NCI-H510A treated with DMSO at 0.1 percent for 48 hours (cell line): ENCODE data around the gene KCNQ1OT1.
"Not testable (repeated sequence)": the region's sequence is repeated elsewhere in the genome, so short reads cannot be mapped to it uniquely, and the experiment has no call there.

Experiments used
- DNase-seq: peaks from one replicate; lab custom pipeline; 2025; lab: John Stamatoyannopoulos, UW

KCNQ1OT1 gene

DNA sequence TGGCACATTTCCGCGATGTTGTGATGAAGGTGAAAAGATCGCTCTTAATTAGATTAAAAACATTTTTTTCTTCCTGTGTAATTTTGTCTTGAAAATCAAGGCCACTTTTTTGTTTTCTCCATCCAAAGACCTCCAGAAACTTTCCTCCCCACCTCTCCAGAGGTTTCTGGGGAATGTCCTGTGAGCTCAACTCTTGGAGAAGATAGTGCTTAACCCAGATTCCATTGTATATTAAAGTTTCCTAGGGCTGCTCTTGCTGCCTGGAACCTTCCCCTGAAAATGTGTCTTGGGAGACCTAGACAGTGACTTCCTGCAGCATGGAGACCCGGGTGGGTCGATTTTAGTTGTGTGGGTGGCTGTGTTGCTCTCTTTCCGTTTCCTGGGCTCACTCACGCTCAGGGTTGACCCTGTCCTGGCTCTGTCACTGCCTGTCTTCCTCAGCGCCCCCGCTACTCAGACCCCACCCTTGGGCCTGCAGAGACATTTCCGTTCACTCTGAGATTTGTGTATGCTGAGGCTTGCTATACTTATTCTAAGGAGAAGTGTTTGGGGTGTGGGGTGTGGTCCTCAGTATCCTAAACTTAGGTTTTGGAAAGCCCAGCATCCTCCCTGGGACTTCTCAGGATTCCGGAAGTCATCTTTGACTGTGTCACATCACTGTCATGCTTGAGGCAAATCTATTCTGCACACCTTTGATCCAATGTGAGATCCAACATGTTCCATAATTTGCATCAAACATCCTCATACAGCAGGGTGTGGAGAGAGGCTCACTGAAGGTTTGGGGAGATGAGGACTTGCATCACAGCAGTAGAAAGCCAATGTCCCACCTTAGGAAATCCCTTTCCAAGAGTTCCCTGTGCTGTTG is 47.2 kb downstream of the KCNQ1OT1 start:
- no peak for DNase-seq

DNA sequence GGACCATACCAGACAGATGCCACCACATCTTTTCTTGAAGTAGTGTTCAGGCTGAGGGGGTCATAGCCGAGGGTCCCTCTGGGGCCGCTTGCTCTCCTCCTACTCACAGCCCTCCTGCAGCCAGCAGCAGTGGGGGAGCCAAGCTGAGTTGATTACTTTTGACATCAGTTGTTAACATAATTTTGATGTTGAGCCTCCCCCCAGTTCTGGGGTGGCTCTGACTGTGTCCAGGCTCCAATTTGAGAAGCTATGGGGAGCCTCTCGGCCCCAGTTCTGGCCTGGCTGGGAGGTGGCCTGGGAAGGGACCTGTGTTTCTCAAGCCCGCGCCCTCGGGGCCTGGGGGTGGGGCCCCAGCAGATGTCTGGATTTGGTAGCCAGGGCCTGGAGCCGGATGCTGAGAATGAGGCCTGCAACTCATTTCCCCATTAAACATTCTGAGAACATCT is 47.9 kb downstream of the KCNQ1OT1 start:
- DNase-seq: no peak

DNA sequence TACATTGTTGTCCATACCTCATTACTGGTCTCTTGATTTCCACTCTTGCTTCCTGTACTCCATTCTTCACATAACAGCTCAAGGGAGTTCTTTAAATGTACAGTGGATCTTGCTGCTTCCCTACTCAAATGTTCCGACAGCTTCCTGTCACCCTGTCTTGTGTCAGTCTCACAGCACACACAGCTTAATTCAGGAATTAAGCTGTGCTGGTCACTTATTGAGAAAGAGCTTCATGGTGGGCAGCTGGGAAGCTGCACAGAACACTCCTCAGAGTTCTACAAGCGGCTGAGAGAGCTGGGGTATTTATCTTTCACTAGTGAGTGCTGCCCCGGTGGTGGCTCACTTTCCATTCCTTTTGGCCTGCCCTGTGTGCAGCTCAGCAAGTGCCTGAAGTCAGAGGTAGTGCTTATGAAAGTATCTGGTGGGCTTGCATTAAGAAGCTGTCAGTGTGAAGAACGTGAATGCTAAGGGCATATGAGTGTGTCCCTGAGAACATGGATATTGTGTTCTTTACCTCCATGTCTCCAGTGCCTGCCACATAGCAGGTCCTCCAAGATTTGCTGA is 48.7 kb downstream of the KCNQ1OT1 start:
- no peak for DNase-seq

DNA sequence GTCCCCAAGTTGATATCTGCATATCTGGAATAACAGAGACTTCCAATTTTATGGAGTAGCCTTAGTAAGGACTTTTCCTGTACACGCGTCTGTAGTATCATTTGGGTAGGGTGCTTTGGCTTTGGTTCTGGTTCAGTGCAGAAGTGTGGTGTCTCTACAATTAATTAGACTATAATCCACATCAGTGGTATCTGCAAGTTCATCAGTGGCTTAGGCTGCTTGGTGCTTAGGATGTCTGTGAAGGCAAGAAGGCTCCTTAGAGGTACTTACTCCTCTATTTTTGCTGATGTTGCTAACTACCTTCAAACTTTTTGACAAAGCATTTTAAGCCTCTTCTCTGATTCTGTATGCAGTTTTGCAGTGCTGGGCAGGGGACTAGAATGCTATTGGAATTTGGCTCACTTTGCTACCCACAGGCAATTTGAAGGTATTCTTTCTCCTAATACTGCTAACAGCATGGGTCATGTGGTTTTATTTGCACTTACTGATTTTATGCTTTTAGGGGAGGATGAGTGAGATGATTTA is 49.4 kb downstream of the KCNQ1OT1 start:
- DNase-seq: no peak

DNA sequence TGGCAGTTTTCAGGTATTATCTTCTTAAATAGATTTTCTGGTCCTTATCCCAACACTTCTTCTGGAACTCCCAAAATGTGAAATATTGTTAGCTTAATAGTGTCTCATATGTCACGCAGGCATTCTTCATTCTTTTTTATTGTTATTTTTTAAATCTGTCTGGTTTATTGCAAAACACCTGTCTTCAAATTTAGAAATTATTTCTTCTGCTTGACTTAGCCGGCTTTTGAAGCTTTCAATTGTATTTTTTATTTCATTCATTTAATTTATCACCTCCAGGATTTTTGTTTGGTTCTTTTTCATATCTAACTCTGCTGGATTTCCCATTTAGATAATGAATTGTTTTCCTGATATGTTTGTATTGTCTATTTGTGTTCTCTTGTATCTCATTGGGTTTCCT is 49.9 kb downstream of the KCNQ1OT1 start:
- DNase-seq: no peak

DNA sequence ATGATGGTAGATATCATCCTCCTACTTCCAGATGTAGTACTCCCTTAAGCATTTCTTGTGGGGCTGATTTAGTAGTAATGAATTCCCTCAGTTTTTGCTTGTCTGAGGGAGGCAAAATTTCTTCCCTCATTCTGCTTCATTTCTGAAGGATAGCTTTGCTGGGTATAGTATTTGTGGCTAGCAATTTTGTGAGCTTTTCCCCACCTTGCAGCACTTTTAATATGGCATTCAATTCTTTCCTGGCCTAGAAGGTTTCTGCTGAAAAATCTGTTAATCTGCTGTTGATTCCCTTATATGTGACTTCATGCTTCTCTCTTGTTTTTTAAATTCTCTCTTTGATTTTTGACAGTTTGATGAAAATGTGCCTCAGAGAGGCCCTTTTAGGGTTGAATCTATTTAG is 50.4 kb downstream of the KCNQ1OT1 start:
- DNase-seq: no peak

DNA sequence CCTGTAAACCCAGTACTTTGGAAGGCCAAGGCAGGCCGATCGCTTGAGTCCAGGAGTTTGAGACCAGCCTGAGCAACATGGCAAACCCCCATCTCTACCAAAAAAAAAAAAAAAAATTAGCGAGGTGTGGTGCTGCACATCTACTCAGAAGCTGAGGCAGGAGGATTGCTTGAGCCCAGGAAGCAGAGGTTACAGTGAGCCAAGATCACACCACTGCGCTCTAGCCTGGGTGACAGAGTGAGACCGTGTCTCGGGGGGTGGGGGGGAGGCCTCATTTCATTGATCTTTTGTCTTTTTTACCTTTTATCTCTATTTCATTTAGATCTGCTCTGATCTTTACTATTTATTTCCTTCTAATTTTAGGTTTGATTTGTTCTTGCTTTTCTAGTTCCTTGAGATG is 51.8 kb downstream of the KCNQ1OT1 start:
- no peak for DNase-seq

DNA sequence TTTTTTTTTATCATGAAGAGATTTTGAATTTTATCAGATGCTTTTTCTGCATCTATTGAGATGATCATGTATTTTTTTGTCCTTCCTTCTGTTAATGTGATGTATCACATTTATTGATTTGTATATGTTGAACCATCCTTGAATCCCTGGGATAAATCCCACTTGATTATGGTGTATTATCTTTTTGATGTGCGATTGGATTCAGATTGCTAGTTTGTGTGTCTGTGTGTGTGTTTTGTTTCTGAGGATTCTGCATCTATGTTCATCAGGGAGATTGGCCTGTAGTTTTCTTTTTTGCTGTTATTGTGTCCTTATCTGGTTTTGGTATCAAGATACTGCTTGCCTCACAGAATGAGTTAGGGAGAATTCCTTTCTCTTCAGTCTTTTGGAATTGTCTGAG is 52.6 kb downstream of the KCNQ1OT1 start:
- DNase-seq: no peak

DNA sequence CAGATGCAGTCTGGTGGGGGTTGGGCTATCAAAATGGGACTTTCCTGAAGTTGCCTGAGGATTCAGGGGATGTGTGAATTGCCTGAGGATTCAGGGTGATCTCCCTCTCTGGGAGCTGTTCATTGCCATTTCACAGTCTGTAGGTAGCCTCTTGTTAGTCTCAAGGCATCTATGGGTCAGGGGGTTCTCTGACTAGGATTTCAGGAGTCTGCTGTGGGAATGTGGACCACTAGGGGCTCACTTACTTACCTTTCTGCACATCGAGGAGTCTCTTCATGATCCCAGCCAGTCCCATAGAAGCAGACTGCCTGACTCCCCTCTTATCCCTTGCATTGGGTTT is 54.0 kb downstream of the KCNQ1OT1 start:
- no peak for DNase-seq

DNA sequence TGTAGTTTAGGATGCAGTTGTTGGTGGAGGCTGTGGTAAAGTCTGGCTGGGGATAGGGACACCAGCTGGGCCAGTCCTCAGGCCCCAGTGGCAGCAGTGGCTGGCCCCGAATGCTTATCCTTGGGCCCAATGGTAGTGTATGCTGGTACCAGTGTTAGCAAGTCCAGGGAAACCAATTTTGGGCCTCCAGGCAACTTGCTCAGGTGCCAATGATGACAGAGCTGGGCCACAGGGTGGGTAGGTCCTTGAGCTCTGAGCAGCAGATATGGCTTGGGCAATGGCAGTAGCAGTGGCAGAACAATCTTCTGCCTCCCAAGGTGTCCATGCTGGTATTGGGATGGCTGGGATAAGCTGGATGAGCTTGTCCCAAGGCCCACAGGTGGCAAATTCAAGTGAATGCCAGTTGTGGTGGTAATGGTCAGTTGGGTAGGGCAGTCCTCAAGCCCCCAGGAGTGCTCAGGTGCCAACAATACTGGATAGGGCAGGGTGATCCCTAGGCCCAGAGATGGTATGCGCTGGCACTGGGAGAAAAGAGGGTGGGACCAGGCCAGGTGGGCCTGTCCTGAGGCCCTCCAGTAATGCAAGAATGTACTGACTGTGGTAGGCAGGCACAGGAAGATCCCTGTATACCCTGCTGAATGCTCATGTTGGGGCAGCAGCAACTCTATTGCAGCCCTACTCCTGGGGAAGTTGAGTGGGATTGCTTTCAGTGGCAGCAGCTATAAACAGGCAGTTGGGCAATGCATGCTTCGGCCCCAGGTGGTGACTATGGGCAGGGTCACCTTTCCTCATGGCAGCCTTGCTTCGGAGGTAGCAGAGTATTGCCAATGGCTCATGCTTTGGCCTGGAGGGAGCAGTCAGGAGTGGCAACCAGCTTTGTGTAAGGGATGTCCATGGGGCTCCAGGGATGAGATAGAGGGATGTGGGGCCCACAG is 54.7 kb downstream of the KCNQ1OT1 start:
- DNase-seq: no peak

DNA sequence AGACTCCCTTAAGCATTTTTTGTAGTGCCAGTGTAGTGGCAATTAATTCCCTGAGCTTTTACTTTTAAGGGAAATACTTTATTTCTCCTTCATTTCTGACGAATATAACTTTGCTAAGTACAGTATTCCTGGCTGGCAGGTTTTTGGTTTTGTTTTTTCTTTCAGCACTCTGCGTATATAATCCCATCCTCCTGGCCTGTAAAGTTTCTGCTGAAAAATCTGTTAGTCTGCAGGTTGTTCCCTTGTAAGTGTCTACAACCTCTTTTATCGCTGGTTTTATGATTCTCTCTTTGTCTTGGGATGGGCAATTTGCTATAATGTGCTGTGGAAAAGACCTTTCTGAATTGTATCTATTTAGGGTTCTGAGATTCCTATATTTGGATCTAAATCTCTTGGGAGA is 56.0 kb downstream of the KCNQ1OT1 start:
- no peak for DNase-seq

DNA sequence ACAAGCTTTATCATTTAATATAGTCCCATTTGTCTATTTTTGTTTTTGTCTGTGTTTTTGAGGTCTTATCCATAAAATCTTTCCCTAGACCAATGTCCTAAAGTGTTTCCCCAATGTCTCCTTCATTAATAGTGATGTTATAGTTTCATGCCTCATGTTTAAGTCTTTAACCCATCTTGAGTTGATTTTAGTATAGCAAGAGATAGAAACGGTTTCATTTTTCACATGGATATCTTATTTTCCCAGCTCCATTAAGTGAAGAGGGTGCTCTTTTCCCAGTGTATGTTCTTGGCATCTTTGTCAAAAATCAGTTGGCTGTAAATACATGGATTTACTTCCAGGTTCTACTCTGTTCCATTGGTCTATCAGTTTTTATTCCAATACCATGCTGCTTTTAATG is 58.2 kb downstream of the KCNQ1OT1 start:
- no peak for DNase-seq

DNA sequence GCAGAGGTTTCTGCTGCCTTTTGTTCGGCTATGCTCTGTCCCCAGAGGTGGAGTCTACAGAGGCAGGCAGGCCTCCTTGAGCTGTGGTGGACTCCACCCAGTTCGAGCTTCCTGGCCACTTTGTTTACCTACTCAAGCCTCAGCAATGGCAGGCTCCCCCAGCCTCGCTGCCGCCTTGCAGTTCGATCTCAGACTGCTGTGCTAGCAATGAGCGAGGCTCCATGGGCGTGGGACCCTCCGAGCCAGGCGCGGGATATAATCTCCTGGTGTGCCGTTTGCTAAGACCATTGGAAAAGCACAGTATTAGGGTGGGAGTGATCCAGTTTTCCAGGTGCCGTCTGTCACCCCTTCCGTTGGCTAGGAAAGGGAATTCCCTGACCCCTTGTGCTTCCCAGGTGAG is 60.0 kb downstream of the KCNQ1OT1 start:
- DNase-seq: not testable (repeated sequence)

DNA sequence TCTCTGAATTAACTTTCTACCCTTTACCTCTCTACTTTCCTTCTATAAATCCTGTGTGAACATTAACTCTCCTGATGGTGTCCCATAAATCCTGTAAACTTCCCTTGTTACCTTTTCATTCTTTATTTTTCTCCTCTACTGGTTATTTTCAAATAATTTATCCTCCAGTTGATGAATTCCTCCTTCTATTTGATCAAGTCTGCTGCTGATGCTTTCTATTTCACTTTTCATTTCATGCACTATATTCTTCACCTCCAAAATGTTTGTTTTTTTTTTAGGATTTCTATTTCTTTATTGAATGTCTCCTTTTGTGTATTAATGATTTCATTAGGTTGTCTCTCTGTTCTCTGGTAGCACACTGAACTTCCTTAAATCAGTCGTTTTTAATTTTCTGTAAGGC is 68.6 kb downstream of the KCNQ1OT1 start:
- no peak for DNase-seq

DNA sequence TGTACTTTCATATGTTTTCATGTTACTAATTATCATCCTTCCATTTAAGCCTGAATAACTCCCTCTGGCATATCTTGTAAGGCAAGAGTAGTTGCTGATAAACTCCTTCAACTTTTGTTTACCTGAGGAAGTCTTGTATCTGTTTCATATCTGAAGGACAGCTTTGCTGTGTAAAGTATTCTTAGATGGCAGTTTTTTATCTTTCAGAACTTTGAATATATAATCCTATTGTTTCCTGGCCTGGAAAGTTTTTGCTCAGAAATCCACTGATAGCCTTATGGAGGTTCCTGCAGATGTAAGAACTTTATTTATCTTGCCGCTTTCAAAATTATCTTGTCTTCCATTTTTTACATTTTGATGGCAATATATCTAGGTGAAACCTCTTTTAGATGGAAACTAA is 69.1 kb downstream of the KCNQ1OT1 start:
- DNase-seq: no peak

DNA sequence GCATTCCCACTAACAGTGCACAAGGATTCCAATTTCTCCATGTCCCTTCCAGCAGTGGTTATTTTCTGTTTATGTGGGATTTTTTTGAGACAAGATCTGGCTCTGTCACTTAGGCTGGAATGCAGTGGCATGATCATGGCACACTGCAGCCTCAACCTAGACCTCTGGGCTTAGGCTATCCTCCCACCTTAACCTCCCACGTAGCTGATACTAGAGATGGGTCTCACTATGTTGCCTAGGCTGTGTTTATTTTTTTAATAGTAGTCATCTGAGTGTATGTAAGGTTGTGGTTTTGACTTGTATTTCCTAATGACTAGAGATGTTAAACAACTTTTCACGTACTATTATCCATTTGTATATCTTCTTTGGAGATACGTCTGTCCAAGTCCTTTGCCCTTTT is 74.6 kb downstream of the KCNQ1OT1 start:
- no peak for DNase-seq

DNA sequence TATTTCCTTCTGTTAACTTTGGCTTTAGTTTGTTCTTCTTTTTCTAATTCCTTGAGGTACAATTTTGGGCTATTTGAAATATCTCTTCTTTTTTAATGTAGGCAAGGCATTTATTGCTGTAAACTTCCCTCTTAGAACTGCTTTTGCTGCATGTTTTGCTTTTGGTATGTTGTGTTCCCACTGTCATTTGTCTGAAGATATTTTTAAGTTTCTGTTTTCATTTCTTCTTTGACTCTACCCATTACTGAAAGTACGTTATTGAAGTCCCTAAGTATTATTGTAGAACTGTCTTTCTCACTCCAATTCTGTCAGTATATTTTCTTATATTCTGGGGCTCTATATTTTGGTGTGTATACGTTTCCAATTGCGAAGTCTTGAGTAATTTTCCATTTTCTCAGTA is 77.9 kb downstream of the KCNQ1OT1 start:
- DNase-seq: no peak

DNA sequence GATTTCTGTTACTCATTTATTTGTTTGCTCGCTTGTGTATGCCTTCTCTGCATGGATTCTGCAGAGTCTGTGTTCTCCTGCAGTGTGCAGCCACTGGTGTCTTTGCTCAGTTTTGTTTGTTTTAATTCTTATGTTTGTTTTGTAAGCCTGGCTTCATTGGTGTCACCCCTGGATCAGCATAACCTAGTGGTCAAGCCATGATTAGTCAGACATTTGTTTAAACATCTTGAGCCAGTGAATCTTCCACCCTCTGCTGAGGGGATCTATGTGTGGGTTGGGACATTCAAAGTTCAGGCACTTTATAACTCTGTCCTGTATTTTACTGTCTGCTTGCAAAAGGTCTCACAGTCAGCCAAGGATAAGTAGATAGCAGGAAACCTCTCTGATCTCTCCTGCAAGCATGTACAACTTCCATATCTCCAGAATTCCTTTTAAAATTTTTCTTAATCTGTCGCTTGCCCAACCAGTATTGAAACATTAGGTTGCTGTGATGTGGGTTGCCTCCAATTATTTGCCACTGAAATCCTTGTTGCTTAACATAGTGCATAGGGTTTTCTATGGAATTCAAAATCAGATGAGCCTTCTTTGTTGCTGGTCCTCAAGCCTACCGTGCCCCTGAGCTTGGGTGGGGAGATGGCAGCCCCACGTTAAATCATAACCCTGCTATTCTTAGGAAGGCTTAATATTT is 86.8 kb downstream of the KCNQ1OT1 start:
- no peak for DNase-seq

DNA sequence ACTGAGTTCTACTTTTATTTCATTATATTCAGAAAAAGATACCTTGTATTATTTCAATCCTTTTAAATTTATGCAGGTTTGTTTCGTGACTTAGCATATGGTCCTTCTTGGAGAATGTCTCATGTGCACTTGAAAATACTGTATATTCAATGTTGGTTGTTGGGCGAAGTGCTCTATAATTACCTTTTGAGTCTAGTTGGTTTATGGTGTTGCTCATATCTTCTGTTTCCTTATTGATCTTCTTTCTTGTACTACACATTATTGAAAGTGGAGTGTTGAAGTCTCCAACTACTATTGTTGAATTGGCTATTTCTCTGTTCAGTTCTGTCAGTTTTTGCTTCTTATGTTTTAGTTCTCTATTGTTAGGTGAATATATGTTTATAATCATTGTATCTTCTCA is 90.4 kb downstream of the KCNQ1OT1 start:
- no peak for DNase-seq

DNA sequence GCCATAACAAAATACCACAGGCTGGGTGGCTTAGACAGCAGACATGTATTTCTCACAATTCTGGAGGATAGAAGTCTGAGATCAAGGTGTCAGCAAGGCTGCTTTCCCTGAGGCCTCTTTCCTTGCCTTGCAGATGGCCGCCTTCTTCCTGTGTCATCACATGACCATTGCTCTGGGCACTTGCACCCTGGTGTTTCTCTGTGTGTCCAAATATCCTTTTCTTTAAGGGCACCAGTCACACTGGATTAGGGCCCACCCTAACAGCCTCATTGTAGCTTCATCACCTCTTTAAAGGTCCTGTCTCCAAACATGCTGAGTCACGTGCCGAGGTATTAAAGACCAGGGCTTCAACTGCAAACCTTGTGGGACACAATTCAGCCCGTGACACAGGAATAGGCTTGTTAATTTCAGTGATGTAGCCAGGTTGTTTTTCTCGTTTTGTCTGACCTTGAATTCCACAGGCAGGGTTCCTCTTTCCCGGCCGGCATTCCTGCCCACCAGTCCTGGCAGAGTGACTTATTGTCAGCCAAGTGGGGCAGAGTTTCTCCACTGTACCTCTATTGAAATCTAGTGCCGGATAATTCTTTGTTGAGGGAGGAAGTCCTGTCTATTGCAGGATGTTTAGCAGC is 100.1 kb downstream of the KCNQ1OT1 start:
- no peak for DNase-seq

DNA sequence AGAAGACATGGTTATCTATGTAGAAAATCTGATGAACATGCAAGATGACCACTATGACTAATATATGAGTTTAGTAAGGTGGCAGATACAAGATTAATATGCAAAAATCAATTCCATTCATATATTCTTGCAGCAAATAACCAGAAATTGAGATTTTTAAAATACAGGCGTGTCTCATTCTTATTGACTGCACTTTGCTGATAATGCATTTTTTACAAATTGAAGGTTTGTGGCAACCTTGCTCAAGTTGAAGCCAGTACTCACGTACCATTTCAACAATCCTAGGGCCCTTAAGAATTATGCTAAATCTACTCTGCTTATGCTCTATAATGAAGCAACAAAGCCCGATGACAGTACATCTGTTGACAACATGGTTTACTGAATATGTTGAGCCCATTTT is 104.6 kb downstream of the KCNQ1OT1 start:
- DNase-seq: no peak

DNA sequence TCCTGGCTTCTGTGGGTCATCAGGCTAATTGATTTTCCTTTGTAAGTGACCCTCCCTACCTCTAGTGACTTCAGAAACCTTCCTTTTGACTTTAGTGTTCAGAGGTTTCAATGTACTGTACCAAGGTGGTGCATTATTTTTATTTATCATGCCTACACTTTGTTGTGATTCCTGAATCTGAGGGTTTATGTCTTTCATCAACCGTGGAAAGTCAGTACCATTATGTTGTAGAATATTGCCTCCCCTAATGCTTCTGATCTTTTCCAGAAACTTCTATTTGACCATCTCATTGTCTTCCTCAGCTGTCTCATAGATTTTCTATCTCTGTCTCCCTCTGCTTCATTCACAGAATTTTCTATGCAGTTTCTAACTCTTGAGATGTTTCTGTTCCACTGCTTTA is 105.5 kb downstream of the KCNQ1OT1 start:
- DNase-seq: no peak
